Aorta (tissue), 5 donors: Measurements from ENCODE around the gene ATG2A. TPM values are rescaled to one million over a fixed set of nuclear protein-coding genes. Genes with fewer than 3 reads are reported as not detected.
A peak's percentile ranks its signal among the peaks of the same experiment; 100 is the strongest.

Experiments used
- ATAC-seq: fragments of 200-7000 bp; cut with Tn5 transposase; one replicate; pipeline ENCODE4 v1.9.1; 2022; ENCODE audit warnings: moderate library complexity; ENCODE audit not compliant: low FRiP score
- DNase-seq, 2 donors: peaks; one replicate each; pipeline ENCODE4 v3.0.0-alpha.2; 2020
- H3K27ac ChIP-seq, 2 donors: one replicate each; pipeline ENCODE4 v1.5.1; 2013; ENCODE audit warnings: low read length in 2 of 2, mild to moderate bottlenecking in 2 of 2, moderate library complexity in 2 of 2, control low read depth in 1 of 2, inconsistent platforms in 1 of 2, low read depth in 1 of 2
- H3K27me3 ChIP-seq, 2 donors: one replicate each; pipeline ENCODE4 v1.6.1; 2013; ENCODE audit warnings: control low read depth in 1 of 2, low read length in 1 of 2, mild to moderate bottlenecking in 1 of 2, moderate library complexity in 1 of 2; ENCODE audit not compliant: insufficient read depth in 2 of 2, control insufficient read depth in 1 of 2
- H3K36me3 ChIP-seq, 2 donors: one replicate each; pipeline ENCODE4 v1.6.1; 2013; ENCODE audit warnings: control low read depth in 1 of 2, low read length in 1 of 2, mild to moderate bottlenecking in 1 of 2; ENCODE audit not compliant: insufficient read depth in 2 of 2, control insufficient read depth in 1 of 2
- H3K4me1 ChIP-seq, 2 donors: one replicate each; pipeline ENCODE4 v1.6.1; 2013; ENCODE audit warnings: low read length in 2 of 2, control low read depth in 1 of 2, mild to moderate bottlenecking in 1 of 2, moderate library complexity in 1 of 2; ENCODE audit not compliant: insufficient read depth in 2 of 2, control insufficient read depth in 1 of 2
- H3K4me3 ChIP-seq, 2 donors: one replicate each; pipeline ENCODE4 v1.5.1; 2013; ENCODE audit warnings: low read length in 2 of 2, control low read depth in 1 of 2, mild to moderate bottlenecking in 1 of 2
- H3K9me3 ChIP-seq: one replicate; pipeline ENCODE4 v1.6.1; 2013; ENCODE audit warnings: mild to moderate bottlenecking, low read length; ENCODE audit not compliant: control insufficient read depth
- WGBS, 2 donors: extraction: QIAGEN DNeasy Blood & Tissue Kit; methylation state at CpG; one replicate each; pipeline ENCODE4 v1.1.7; 2013; 5-methylcytosine and 5-hydroxymethylcytosine counted together
- intact Hi-C, 2 donors: fragments of 100-400 bp; cut with DNase I; formaldehyde crosslinking; loops; one replicate each; pipeline versions ENCODE4 v1.14.2 to v1.15.0; 2022
- polyA plus RNA-seq, 2 donors: library from polyadenylated mRNA; stranded (reverse); fragments of 200-250 nt; gene quantifications; one replicate each; pipeline ENCODE4 v1.2.3, GENCODE V29; 2013
- total RNA-seq, 2 donors: library from RNA; stranded (reverse); fragmentation: NEBNext Ultra II Directional; extraction: Animal tissue kit (Norgen Biotek cat#: 25700); gene quantifications; one replicate each; pipeline ENCODE4 v1.2.1, GENCODE V29; 2021
- donor health status: healthy with polysubstance abuse.
- donor health status: Bipolar disorder and iron deficiency.
- donor health status: DM: no; HTN: no; CAD: no.
- donor health status: DM: no; HTN: no; CAD: no.
- donor health status: DM: yes; HTN: yes; CAD: no.

ATG2A gene
- total and polyA plus RNA-seq, 4 donors = 7.0 to 34.9 (median 20.1) TPM

- Histone ChIP-seq H3K27ac (no peak overlapping the region), H3K9me3 (no peaks in the 10 kb centered on the region), H3K27me3 (no peaks in the 10 kb centered on the region), H3K36me3 (peaks cover 0 to 7% of the 10 kb centered on the region in 2 donors), H3K4me1 (peaks cover 0 to 2% of the 10 kb centered on the region in 2 donors), H3K4me3 (no peak overlapping the region)
- DNase-seq (no peak), ATAC-seq (no peak)
- intact Hi-C loops = no loop called here
- WGBS, 2 donors = 66 to 67% methylated on average over 8 of the region's 8 CpGs
Observed at GRCh38 chr11:64872790-64873488, 44.1 kb downstream of the ATG2A start.

- H3K4me1 ChIP-seq = peaks cover 0 to 2% of the 10 kb centered on the region in 2 donors
- intact Hi-C loops = no loop called here
Observed at GRCh38 chr11:64871492-64871891, 45.5 kb downstream of the ATG2A start.

GRCh38 chr11:64870893-64871466 lies 46.0 kb downstream of the ATG2A start:
- intact Hi-C loops = no loop called here
- ATAC-seq (no peak), DNase-seq (peak in 1 of 2 donors; percentile 72)
- Histone ChIP-seq H3K27ac (peak overlapping the region in 1 of 2 donors; percentile 75), H3K4me3 (no peak overlapping the region), H3K4me1 (peaks cover 0 to 2% of the 10 kb centered on the region in 2 donors), H3K27me3 (no peaks in the 10 kb centered on the region), H3K9me3 (no peaks in the 10 kb centered on the region), H3K36me3 (peaks cover 0 to 7% of the 10 kb centered on the region in 2 donors)
- 50 to 56% methylated on average over 19 to 20 of the region's 20 CpGs for WGBS, 2 donors

More at GRCh38 chr11:64871492-64871891, 45.5 kb downstream of the ATG2A start:
- Histone ChIP-seq H3K36me3 (peaks cover 0 to 7% of the 10 kb centered on the region in 2 donors), H3K27ac (no peak overlapping the region), H3K9me3 (no peaks in the 10 kb centered on the region), H3K4me3 (no peak overlapping the region), H3K27me3 (no peaks in the 10 kb centered on the region)
- WGBS, 2 donors = 63 to 65% methylated on average over 3 of the region's 3 CpGs
- DNase-seq (no peak), ATAC-seq (no peak)

- H3K4me1 ChIP-seq = peaks cover 0 to 2% of the 10 kb centered on the region in 2 donors
- peaks cover 0 to 7% of the 10 kb centered on the region in 2 donors for H3K36me3 ChIP-seq
- peak overlapping the region; percentile 47 to 75 for H3K27ac ChIP-seq
- H3K9me3 ChIP-seq = no peaks in the 10 kb centered on the region
- ATAC-seq = peak; percentile 73
- no peaks in the 10 kb centered on the region for H3K27me3 ChIP-seq
- WGBS, 2 donors = 20 to 22% methylated on average over 19 of the region's 19 CpGs
- DNase-seq = peak; percentile 79 to 95
- H3K4me3 ChIP-seq = no peak overlapping the region
- intact Hi-C loops = no loop called here
Observed at GRCh38 chr11:64870176-64870892, 46.7 kb downstream of the ATG2A start.

- Histone ChIP-seq H3K36me3 (peaks cover 0 to 7% of the 10 kb centered on the region in 2 donors), H3K27ac (peak overlapping the region; percentile 47 to 75), H3K9me3 (no peaks in the 10 kb centered on the region), H3K4me1 (peaks cover 0 to 2% of the 10 kb centered on the region in 2 donors), H3K27me3 (no peaks in the 10 kb centered on the region), H3K4me3 (no peak overlapping the region)
- ATAC-seq = no peak
- DNase-seq = no peak
- intact Hi-C loops = no loop called here
- 59 to 69% methylated on average over 9 of the region's 9 CpGs for WGBS, 2 donors
Observed at GRCh38 chr11:64869571-64870175, 47.3 kb downstream of the ATG2A start.

- no peak overlapping the region for H3K4me3 ChIP-seq
- peak; percentile 75 to 88 for DNase-seq
Observed at GRCh38 chr11:64868904-64869570, 48.0 kb downstream of the ATG2A start.

GRCh38 chr11:64867748-64868462 lies 49.1 kb downstream of the ATG2A start:
- Histone ChIP-seq H3K9me3 (no peaks in the 10 kb centered on the region), H3K4me1 (peaks cover 0 to 2% of the 10 kb centered on the region in 2 donors), H3K27me3 (no peaks in the 10 kb centered on the region), H3K4me3 (no peak overlapping the region), H3K36me3 (peaks cover 0 to 2% of the 10 kb centered on the region in 2 donors), H3K27ac (peak overlapping the region in 1 of 2 donors; percentile 31)
- intact Hi-C loops = no loop called here
- WGBS, 2 donors = 83 to 86% methylated on average over 28 of the region's 28 CpGs
- ATAC-seq = no peak
- no peak for DNase-seq

More at GRCh38 chr11:64868904-64869570, 48.0 kb downstream of the ATG2A start:
- Histone ChIP-seq H3K36me3 (peaks cover 0 to 7% of the 10 kb centered on the region in 2 donors), H3K27ac (peak overlapping the region; percentile 5 to 75), H3K27me3 (no peaks in the 10 kb centered on the region), H3K9me3 (no peaks in the 10 kb centered on the region), H3K4me1 (peaks cover 0 to 2% of the 10 kb centered on the region in 2 donors)
- WGBS, 2 donors = 11 to 21% methylated on average over 21 of the region's 21 CpGs
- no peak for ATAC-seq
- intact Hi-C loops = no loop called here

- 94 to 98% methylated on average over 4 of the region's 4 CpGs for WGBS, 2 donors
- H3K9me3 ChIP-seq = no peaks in the 10 kb centered on the region
- H3K36me3 ChIP-seq = no peaks in the 10 kb centered on the region
- H3K27ac ChIP-seq = peak overlapping the region in 1 of 2 donors; percentile 80
- H3K27me3 ChIP-seq = no peaks in the 10 kb centered on the region
- intact Hi-C loops = no loop called here
- ATAC-seq (no peak), DNase-seq (no peak)
- no peak overlapping the region for H3K4me3 ChIP-seq
- H3K4me1 ChIP-seq = no peaks in the 10 kb centered on the region
Observed at GRCh38 chr11:64866173-64866491, 50.9 kb downstream of the ATG2A start.
